ENCODE measurements around the gene SMARCA2. TPM values are rescaled to one million over a fixed set of nuclear protein-coding genes. Genes with fewer than 3 reads are reported as not detected.

SMARCA2 gene
- polyA plus RNA-seq (2013): 70.8 and 75.1 TPM in 2 replicates

GRCh38 chr9:2014696-2015580 is at the start of gene SMARCA2:
TSS of gene SMARCA2 (plus strand) at chr9:2015347. CDS start at chr9:2029023, 13,676 bp downstream.
- Histone ChIP-seq H3K27ac (ENCODE audit: low read depth, low read length) (peak within 1 kb of the TSS; percentile 67), H3K27me3 (ENCODE audit: insufficient read depth, low read length) (no peaks in the 10 kb centered on the region), H3K36me3 (ENCODE audit: control insufficient read depth in 1 of 2, insufficient read depth in 2 of 2, low read length in 2 of 2) (no peaks in the 10 kb centered on the region), H3K9ac (ENCODE audit: low read length) (peak within 1 kb of the TSS; percentile 85), H3K79me1 (ENCODE audit: low read length) (peaks cover 28% of the 10 kb centered on the region), H3K4me2 (ENCODE audit: low read length) (peak within 1 kb of the TSS; percentile 100), H3K9me3 (ENCODE audit: insufficient read depth, low read depth, low read length) (no peaks in the 10 kb centered on the region), H3K4me1 (ENCODE audit: control insufficient read depth in 1 of 2, insufficient read depth in 2 of 2, low read length in 2 of 2) (peaks cover 0 to 2% of the 10 kb centered on the region in 2 experiments), H3K4me3 (ENCODE audit: low read depth, low read length) (peak within 1 kb of the TSS; percentile 97), H2BK12ac (ENCODE audit: low read length) (peak within 1 kb of the TSS; percentile 42), H4K91ac (ENCODE audit: low read depth, low read length) (peak within 1 kb of the TSS; percentile 70), H4K12ac (ENCODE audit: low read depth, low read length) (peak within 1 kb of the TSS; percentile 40), H3K4ac (ENCODE audit: low read depth, low read length) (peak within 1 kb of the TSS; percentile 90), H3K79me2 (ENCODE audit: control insufficient read depth, insufficient read depth, low read length, poor library complexity) (peaks cover 22% of the 10 kb centered on the region), H3K14ac (ENCODE audit: low read length) (peak within 1 kb of the TSS; percentile 93), H3K23ac (ENCODE audit: low read length) (no peak within 1 kb of the TSS), H2AK5ac (ENCODE audit: low read length) (peak within 1 kb of the TSS; percentile 18), H2AFZ (ENCODE audit: insufficient read depth, low read length, poor library complexity) (peak within 1 kb of the TSS; percentile 93), H4K8ac (ENCODE audit: low read depth, low read length) (peak within 1 kb of the TSS; percentile 72), H2BK120ac (ENCODE audit: insufficient read depth, low read length, poor library complexity) (peak within 1 kb of the TSS; percentile 53), H2BK5ac (ENCODE audit: low read depth, low read length, poor library complexity) (peak within 1 kb of the TSS; percentile 74), H3K18ac (ENCODE audit: low read length) (peak within 1 kb of the TSS; percentile 93)
- DNase-seq: peak; percentile 98 to 99
- WGBS (ENCODE audit: extremely low coverage, insufficient coverage, insufficient read length): no CpG with 5 or more reads among the region's 71 CpGs

- WGBS (ENCODE audit: extremely low coverage, insufficient coverage, insufficient read length): no CpG with 5 or more reads among the region's 9 CpGs
- Histone ChIP-seq H4K8ac (ENCODE audit: low read depth, low read length) (no peak overlapping the region), H3K4me3 (ENCODE audit: low read depth, low read length) (no peak overlapping the region), H2BK12ac (ENCODE audit: low read length) (no peak overlapping the region), H4K12ac (ENCODE audit: low read depth, low read length) (no peak overlapping the region), H3K4me2 (ENCODE audit: low read length) (no peak overlapping the region), H4K91ac (ENCODE audit: low read depth, low read length) (no peak overlapping the region), H3K4me1 (ENCODE audit: control insufficient read depth in 1 of 2, insufficient read depth in 2 of 2, low read length in 2 of 2) (no peaks in the 10 kb centered on the region), H3K79me2 (ENCODE audit: control insufficient read depth, insufficient read depth, low read length, poor library complexity) (no peaks in the 10 kb centered on the region), H3K4ac (ENCODE audit: low read depth, low read length) (no peak overlapping the region), H3K9me3 (ENCODE audit: insufficient read depth, low read depth, low read length) (no peaks in the 10 kb centered on the region), H2AFZ (ENCODE audit: insufficient read depth, low read length, poor library complexity) (no peak overlapping the region), H3K18ac (ENCODE audit: low read length) (no peak overlapping the region), H3K27me3 (ENCODE audit: insufficient read depth, low read length) (no peaks in the 10 kb centered on the region), H2BK120ac (ENCODE audit: insufficient read depth, low read length, poor library complexity) (no peak overlapping the region), H3K79me1 (ENCODE audit: low read length) (no peaks in the 10 kb centered on the region), H3K23ac (ENCODE audit: low read length) (no peak overlapping the region), H3K36me3 (ENCODE audit: control insufficient read depth in 1 of 2, insufficient read depth in 2 of 2, low read length in 2 of 2) (no peaks in the 10 kb centered on the region), H3K27ac (ENCODE audit: low read depth, low read length) (no peak overlapping the region), H2AK5ac (ENCODE audit: low read length) (no peak overlapping the region), H3K9ac (ENCODE audit: low read length) (no peak overlapping the region), H3K14ac (ENCODE audit: low read length) (no peak overlapping the region), H2BK5ac (ENCODE audit: low read depth, low read length, poor library complexity) (no peak overlapping the region)
- DNase-seq: no peak
Measured at GRCh38 chr9:1966725-1967366, 48.3 kb upstream of the SMARCA2 start.

GRCh38 chr9:1969160-1969559 is 46.0 kb upstream of the SMARCA2 start:
- no CpG with 5 or more reads among the region's 1 CpG for WGBS (ENCODE audit: extremely low coverage, insufficient coverage, insufficient read length)
- no peak overlapping the region for H4K91ac ChIP-seq (ENCODE audit: low read depth, low read length)
- H3K9me3 ChIP-seq (ENCODE audit: insufficient read depth, low read depth, low read length): peaks cover 6% of the 10 kb centered on the region

GRCh38 chr9:1969898-1970297 is 45.2 kb upstream of the SMARCA2 start:
- Histone ChIP-seq H3K4me2 (ENCODE audit: low read length) (no peak overlapping the region), H2AFZ (ENCODE audit: insufficient read depth, low read length, poor library complexity) (no peak overlapping the region), H2BK5ac (ENCODE audit: low read depth, low read length, poor library complexity) (no peak overlapping the region), H3K79me2 (ENCODE audit: control insufficient read depth, insufficient read depth, low read length, poor library complexity) (no peaks in the 10 kb centered on the region), H2BK120ac (ENCODE audit: insufficient read depth, low read length, poor library complexity) (no peak overlapping the region), H2AK5ac (ENCODE audit: low read length) (no peak overlapping the region), H4K91ac (ENCODE audit: low read depth, low read length) (no peak overlapping the region), H3K4me1 (ENCODE audit: control insufficient read depth in 1 of 2, insufficient read depth in 2 of 2, low read length in 2 of 2) (no peaks in the 10 kb centered on the region), H3K14ac (ENCODE audit: low read length) (no peak overlapping the region), H4K12ac (ENCODE audit: low read depth, low read length) (no peak overlapping the region), H3K4me3 (ENCODE audit: low read depth, low read length) (no peak overlapping the region), H3K79me1 (ENCODE audit: low read length) (no peaks in the 10 kb centered on the region), H3K36me3 (ENCODE audit: control insufficient read depth in 1 of 2, insufficient read depth in 2 of 2, low read length in 2 of 2) (no peaks in the 10 kb centered on the region), H3K4ac (ENCODE audit: low read depth, low read length) (no peak overlapping the region), H2BK12ac (ENCODE audit: low read length) (no peak overlapping the region), H4K8ac (ENCODE audit: low read depth, low read length) (no peak overlapping the region), H3K27ac (ENCODE audit: low read depth, low read length) (no peak overlapping the region), H3K9me3 (ENCODE audit: insufficient read depth, low read depth, low read length) (peaks cover 6% of the 10 kb centered on the region), H3K18ac (ENCODE audit: low read length) (no peak overlapping the region), H3K9ac (ENCODE audit: low read length) (no peak overlapping the region), H3K27me3 (ENCODE audit: insufficient read depth, low read length) (no peaks in the 10 kb centered on the region), H3K23ac (ENCODE audit: low read length) (no peak overlapping the region)
- WGBS (ENCODE audit: extremely low coverage, insufficient coverage, insufficient read length): no CpG with 5 or more reads among the region's 1 CpG
- no peak for DNase-seq

More at GRCh38 chr9:1969160-1969559, 46.0 kb upstream of the SMARCA2 start:
- Histone ChIP-seq H2BK5ac (ENCODE audit: low read depth, low read length, poor library complexity) (no peak overlapping the region), H2BK120ac (ENCODE audit: insufficient read depth, low read length, poor library complexity) (no peak overlapping the region), H3K27me3 (ENCODE audit: insufficient read depth, low read length) (no peaks in the 10 kb centered on the region), H3K4ac (ENCODE audit: low read depth, low read length) (no peak overlapping the region), H3K4me1 (ENCODE audit: control insufficient read depth in 1 of 2, insufficient read depth in 2 of 2, low read length in 2 of 2) (no peaks in the 10 kb centered on the region), H4K8ac (ENCODE audit: low read depth, low read length) (no peak overlapping the region), H3K27ac (ENCODE audit: low read depth, low read length) (no peak overlapping the region), H2BK12ac (ENCODE audit: low read length) (no peak overlapping the region), H3K14ac (ENCODE audit: low read length) (no peak overlapping the region), H3K79me2 (ENCODE audit: control insufficient read depth, insufficient read depth, low read length, poor library complexity) (no peaks in the 10 kb centered on the region), H3K36me3 (ENCODE audit: control insufficient read depth in 1 of 2, insufficient read depth in 2 of 2, low read length in 2 of 2) (no peaks in the 10 kb centered on the region), H4K12ac (ENCODE audit: low read depth, low read length) (no peak overlapping the region), H2AFZ (ENCODE audit: insufficient read depth, low read length, poor library complexity) (no peak overlapping the region), H3K9ac (ENCODE audit: low read length) (no peak overlapping the region), H3K79me1 (ENCODE audit: low read length) (no peaks in the 10 kb centered on the region), H2AK5ac (ENCODE audit: low read length) (no peak overlapping the region), H3K4me3 (ENCODE audit: low read depth, low read length) (no peak overlapping the region), H3K18ac (ENCODE audit: low read length) (no peak overlapping the region), H3K23ac (ENCODE audit: low read length) (no peak overlapping the region), H3K4me2 (ENCODE audit: low read length) (no peak overlapping the region)
- no peak for DNase-seq
